HepG2 (cell line): ENCODE data around the gene CDC42EP4. TPM values are rescaled to one million over a fixed set of nuclear protein-coding genes. Genes with fewer than 3 reads are reported as not detected.

ENCODE experiments used
- CBX5 ChIP-seq: sonication (generic); formaldehyde crosslinking; IDR thresholded peaks from 2 replicates; pipeline ENCODE4 v1.4.0; 2020; ENCODE audit warnings: missing genetic modification reagents, borderline replicate concordance
- EZH2 ChIP-seq: conservative IDR thresholded peaks from 2 replicates; pipeline ENCODE4 v1.6.1; 2012; ENCODE audit warnings: mild to moderate bottlenecking, low read depth, low read length, moderate library complexity
- KLF15 ChIP-seq: sonication (generic); formaldehyde crosslinking; IDR thresholded peaks from 2 replicates; pipeline ENCODE4 v1.8.1; 2023; ENCODE audit warnings: borderline replicate concordance, mild to moderate bottlenecking, inconsistent platforms, missing genetic modification reagents, mixed read lengths
- NR2F6 ChIP-seq, 2 experiments: IDR thresholded peaks; 2 replicates each; pipeline ENCODE4 v1.6.1; 2016; ENCODE audit warnings: antibody characterized with exemption in 1 of 2, mild to moderate bottlenecking in 1 of 2
- PLSCR1 ChIP-seq: sonication (generic); formaldehyde crosslinking; IDR thresholded peaks from 2 replicates; pipeline ENCODE4 v1.5.0; 2020; ENCODE audit warnings: missing genetic modification reagents, mild to moderate bottlenecking, borderline replicate concordance
- RNF219 ChIP-seq: sonication (generic); formaldehyde crosslinking; IDR thresholded peaks from 2 replicates; pipeline ENCODE4 v1.5.0; 2020; ENCODE audit warnings: mild to moderate bottlenecking, missing genetic modification reagents
- SKIL ChIP-seq: sonication (generic); formaldehyde crosslinking; IDR thresholded peaks from 2 replicates; pipeline ENCODE4 v1.8.0; 2022; ENCODE audit warnings: missing genetic modification reagents, mild to moderate bottlenecking, moderate library complexity, borderline replicate concordance
- STAT6 ChIP-seq: sonication (generic); formaldehyde crosslinking; IDR thresholded peaks from 2 replicates; pipeline ENCODE4 v1.4.0; 2020; ENCODE audit warnings: missing genetic modification reagents, mild to moderate bottlenecking, borderline replicate concordance
- TBX2 ChIP-seq: sonication (generic); formaldehyde crosslinking; IDR thresholded peaks from 2 replicates; pipeline ENCODE4 v1.5.0; 2020; ENCODE audit warnings: missing genetic modification reagents, mild to moderate bottlenecking, borderline replicate concordance
- TFE3 ChIP-seq: IDR thresholded peaks from 2 replicates; pipeline ENCODE4 v1.6.1; 2016
- THAP11 ChIP-seq: IDR thresholded peaks from 2 replicates; pipeline ENCODE4 v1.6.1; 2016; ENCODE audit warnings: missing biosample characterization, missing genetic modification reagents
- U2AF1 ChIP-seq: fragments of 200-400 bp; formaldehyde crosslinking; optimal IDR thresholded peaks from 2 replicates; pipeline ENCODE3; 2017; ENCODE audit warnings: mild to moderate bottlenecking, low read depth, low read length
- ZBTB2 ChIP-seq: sonication (generic); formaldehyde crosslinking; IDR thresholded peaks from 2 replicates; pipeline ENCODE4 v1.8.0; 2022; ENCODE audit warnings: low read depth, missing genetic modification reagents
- ZMYM3 ChIP-seq: sonication (generic); formaldehyde crosslinking; IDR thresholded peaks from 2 replicates; pipeline ENCODE4 v1.5.1; 2020; ENCODE audit warnings: mild to moderate bottlenecking, missing genetic modification reagents
- ZNF547 ChIP-seq: sonication (generic); formaldehyde crosslinking; IDR thresholded peaks from 2 replicates; pipeline ENCODE4 v1.5.1; 2020; ENCODE audit warnings: mild to moderate bottlenecking, missing genetic modification reagents
- ZNF558 ChIP-seq: sonication (generic); formaldehyde crosslinking; IDR thresholded peaks from 2 replicates; pipeline ENCODE4 v1.9.0; 2022; ENCODE audit warnings: mild to moderate bottlenecking, missing genetic modification reagents, borderline replicate concordance
- ZNF747 ChIP-seq: sonication (generic); formaldehyde crosslinking; IDR thresholded peaks from 2 replicates; pipeline ENCODE4 v1.8.1; 2023; ENCODE audit warnings: missing genetic modification reagents, mild to moderate bottlenecking, borderline replicate concordance
- polyA plus RNA-seq, 8 experiments: library from polyadenylated mRNA; depleted of rRNA in 3 of 8; stranded (reverse) in 7 of 8; unstranded in 1 of 8; fragments of >200 nt; fragmentation: Illumina TruSeq in 4 of 8; extraction: Trizol in 4 of 8; gene quantifications; 2 replicates each; pipeline versions ENCODE4 v1.2.1 to v1.2.3, GENCODE V29; 2011 to 2016; ENCODE audit warnings: low read depth in 4 of 8, missing spikeins in 1 of 8, mixed read lengths in 1 of 8; ENCODE audit not compliant: insufficient read depth in 1 of 8
- total RNA-seq, 5 experiments: library from RNA; depleted of rRNA; stranded (reverse); fragments of >200 nt; fragmentation: Illumina TruSeq; extraction: Trizol; gene quantifications; 2 replicates each; pipeline ENCODE4 v1.2.3, GENCODE V29; 2016; ENCODE audit warnings: low read depth in 1 of 5

The CDC42EP4 gene
- total and polyA plus RNA-seq, 2 of the 13 experiments (the other 11 are each of a cell fraction or from before 2014, with no cell fraction given) = 19.0 to 54.0 TPM

- TF ChIP-seq KLF15 (CRISPR knock-in tag) (no peak), SKIL (CRISPR knock-in tag) (peak; percentile 97), NR2F6 (IDR thresholded peaks at IDR 0.05) (peak; percentile 92), NR2F6 (CRISPR knock-in tag; IDR thresholded peaks at IDR 0.05) (peak; percentile 93), TFE3 (peak; percentile 93), ZMYM3 (CRISPR knock-in tag) (peak; percentile 70; the same call in 1 of the 2 replicates), TBX2 (peak; percentile 92), PLSCR1 (no peak), ZNF747 (CRISPR knock-in tag) (0 out of 2 replicates have a peak, but pooled peaks have one; percentile 84), EZH2 (no peak), CBX5 (CRISPR knock-in tag) (peak; percentile 36; the same call in 1 of the 2 replicates), STAT6 (CRISPR knock-in tag) (peak; percentile 90), U2AF1 (no peak), RNF219 (CRISPR knock-in tag) (no peak), ZBTB2 (CRISPR knock-in tag) (no peak), ZNF547 (no peak), THAP11 (CRISPR knock-in tag) (peak; percentile 60), ZNF558 (no peak)
Measured at GRCh38 chr17:73272906-73273218, 38.9 kb downstream of the CDC42EP4 start (continued).
